B cell (primary cell): ENCODE measurements around the gene GRID1. TPM values are rescaled to one million over a fixed set of nuclear protein-coding genes. Genes with fewer than 3 reads are reported as not detected.
"Not testable (repeated sequence)": the region's sequence is repeated elsewhere in the genome, so short reads cannot be mapped to it uniquely, and the experiment has no call there.

Experiments used
- ATAC-seq: fragments of 200-7000 bp; cut with Tn5 transposase; one replicate; pipeline ENCODE4 v1.10.0; 2021; ENCODE audit warnings: low read depth, mild to moderate bottlenecking, moderate number of reproducible peaks, moderate library complexity
- CTCF ChIA-PET: fragments of 350-600 bp; sonication (Branson Sonifier 250); formaldehyde crosslinking; loops from one replicate; lab custom pipeline; 2021; ENCODE audit warnings: antibody characterized with exemption, inconsistent platforms; lab: Charles Lee
- POLR2A ChIA-PET: fragments of 350-600 bp; sonication (Branson Sonifier 250); formaldehyde crosslinking; loops from one replicate; lab custom pipeline; 2021; ENCODE audit warnings: antibody characterized with exemption; lab: Charles Lee
- DNase-seq: peaks from one replicate; pipeline ENCODE4 v3.0.0; 2013
- H2AFZ ChIP-seq: 2 replicates; pipeline ENCODE4 v1.6.1; 2012; ENCODE audit warnings: mild to moderate bottlenecking, low read depth, low read length; ENCODE audit not compliant: insufficient read depth, poor library complexity, severe bottlenecking
- H3K27ac ChIP-seq, 2 donors: 1 replicate in 1 of 2; 2 replicates in 1 of 2; pipeline ENCODE4 v1.5.1; 2012 to 2013; ENCODE audit warnings: low read length in 2 of 2, mild to moderate bottlenecking in 2 of 2, moderate library complexity in 1 of 2
- H3K27me3 ChIP-seq, 4 experiments: fragments of 200-600 bp in 1 of 4; sonication (generic) in 1 of 4; replicated peaks in 1 of 4; 1 replicate in 2 of 4; 2 replicates in 2 of 4; pipeline versions ENCODE4 v1.6.1 to v1.7.0; 2013 to 2016; ENCODE audit warnings: low read length in 3 of 4, mild to moderate bottlenecking in 2 of 4, mixed read lengths in 1 of 4, moderate library complexity in 1 of 4; ENCODE audit not compliant: insufficient read depth in 4 of 4, control insufficient read depth in 3 of 4; ENCODE audit errors: control extremely low read depth in 1 of 4
- H3K36me3 ChIP-seq, 2 experiments: replicated peaks in 1 of 2; 1 replicate in 1 of 2; 2 replicates in 1 of 2; pipeline versions ENCODE4 v1.6.1 to v1.7.1; 2013; ENCODE audit warnings: low read length in 1 of 2; ENCODE audit not compliant: insufficient read depth in 2 of 2, control insufficient read depth in 1 of 2; ENCODE audit errors: control extremely low read depth in 1 of 2, extremely low read depth in 1 of 2
- H3K4me1 ChIP-seq, 2 donors: fragments of 200-600 bp in 1 of 2; sonication (generic) in 1 of 2; 1 replicate in 1 of 2; 2 replicates in 1 of 2; pipeline versions ENCODE4 v1.5.1 to v1.6.1; 2013 to 2017; ENCODE audit warnings: low read length in 2 of 2; ENCODE audit not compliant: control insufficient read depth in 2 of 2, insufficient read depth in 2 of 2
- H3K4me2 ChIP-seq: replicated peaks from 2 replicates; pipeline ENCODE3; 2012; ENCODE audit warnings: mild to moderate bottlenecking, low read depth, low read length; ENCODE audit not compliant: poor library complexity, severe bottlenecking
- H3K4me3 ChIP-seq, 5 experiments: fragments of 200-600 bp in 1 of 5; sonication (generic) in 1 of 5; 1 replicate in 3 of 5; 2 replicates in 2 of 5; pipeline versions ENCODE4 v1.5.1 to v1.7.0; 2011 to 2016; ENCODE audit warnings: low read length in 4 of 5, mild to moderate bottlenecking in 4 of 5, low read depth in 2 of 5, control low read depth in 1 of 5, moderate library complexity in 1 of 5; ENCODE audit not compliant: insufficient read depth in 1 of 5; ENCODE audit errors: control extremely low read depth in 1 of 5, extremely low read depth in 1 of 5
- H3K79me2 ChIP-seq: fragments of 200-600 bp; sonication (generic); one replicate; pipeline ENCODE4 v1.6.0; 2016; ENCODE audit warnings: low read length; ENCODE audit not compliant: control insufficient read depth, insufficient read depth
- H3K9ac ChIP-seq: fragments of 200-600 bp; sonication (generic); 2 replicates; pipeline ENCODE4 v1.6.1; 2017; ENCODE audit warnings: mild to moderate bottlenecking, low read length, moderate library complexity
- H3K9me3 ChIP-seq, 3 donors: one replicate each; pipeline versions ENCODE4 v1.6.1 to v1.7.1; 2013; ENCODE audit warnings: low read length in 2 of 3; ENCODE audit not compliant: control insufficient read depth in 2 of 3, insufficient read depth in 1 of 3; ENCODE audit errors: control extremely low read depth in 1 of 3
- H4K20me1 ChIP-seq: 2 replicates; pipeline ENCODE4 v1.6.0; 2012; ENCODE audit warnings: mild to moderate bottlenecking, low read length; ENCODE audit not compliant: insufficient read depth, control insufficient read depth, poor library complexity, severe bottlenecking
- H3K27ac Mint-ChIP-seq: one replicate; pipeline ENCODE4 v1.8.0; 2021; ENCODE audit warnings: mixed read lengths
- H3K27me3 Mint-ChIP-seq: one replicate; pipeline ENCODE4 v1.8.0; 2021; ENCODE audit warnings: mixed read lengths
- H3K4me1 Mint-ChIP-seq: one replicate; pipeline ENCODE4 v1.8.0; 2021; ENCODE audit warnings: mixed read lengths
- H3K4me3 Mint-ChIP-seq: one replicate; pipeline ENCODE4 v1.8.0; 2021; ENCODE audit warnings: mixed read lengths
- H3K9me3 Mint-ChIP-seq: one replicate; pipeline ENCODE4 v1.8.0; 2022; ENCODE audit warnings: mixed read lengths; ENCODE audit not compliant: insufficient read depth
- EZH2 ChIP-seq: IDR thresholded peaks from 2 replicates; pipeline ENCODE4 v1.6.1; 2012; ENCODE audit warnings: borderline replicate concordance, low read depth, mild to moderate bottlenecking, moderate library complexity, low read length; ENCODE audit not compliant: insufficient read depth, poor library complexity, severe bottlenecking
- WGBS: methylation state at CpG from one replicate; pipeline ENCODE4 v1.1.5; 2013; ENCODE audit warnings: missing lambda C conversion rate; ENCODE audit not compliant: insufficient coverage; 5-methylcytosine and 5-hydroxymethylcytosine counted together
- intact Hi-C: fragments of 100-400 bp; cut with micrococcal nuclease; formaldehyde crosslinking; loops from one replicate; pipeline ENCODE4 v1.10.0; 2022
- polyA plus RNA-seq: library from polyadenylated mRNA; depleted of rRNA; stranded (reverse); fragments of >200 nt; gene quantifications from 2 replicates; pipeline ENCODE4 v1.2.3, GENCODE V29; 2012
- total RNA-seq, 2 donors: library from RNA; stranded (reverse); fragments of 120-200 nt in 1 of 2; gene quantifications; 1 replicate in 1 of 2; 2 replicates in 1 of 2; pipeline versions ENCODE4 v1.2.3 to v1.2.4, GENCODE V29; 2013 to 2022
- TF ChIP-seq, protein P1 (sequence below): fragments of 200-600 bp; IDR thresholded peaks from one replicate; pipeline ENCODE4 v1.8.0; 2022; ENCODE audit warnings: antibody characterized with exemption, mild to moderate bottlenecking

GRID1 gene
- total and polyA plus RNA-seq, 2 donors (not counting 1 experiment from before 2014, with no cell fraction given): not detected

DNA sequence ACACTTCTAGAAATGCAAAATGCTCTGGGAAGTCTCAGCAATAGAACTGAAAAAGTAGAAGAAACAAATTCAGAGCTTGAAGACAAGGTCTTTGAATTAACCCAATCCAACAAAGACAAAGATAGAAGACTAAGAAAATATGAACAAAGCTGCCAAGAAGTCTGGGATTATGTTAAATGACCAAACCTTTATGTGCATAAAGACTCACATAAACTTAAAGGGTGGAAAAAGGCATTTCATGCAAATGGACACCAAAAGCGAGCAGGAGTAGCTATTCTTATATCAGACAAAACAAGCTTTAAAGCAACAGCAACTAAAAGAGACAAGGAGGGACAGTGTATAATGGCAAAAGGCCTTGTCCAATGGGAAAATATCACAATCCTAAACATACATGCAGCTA is 274.3 kb downstream of the GRID1 start:
- H3K9me3 Mint-ChIP-seq, intact Hi-C loops, H3K4me2 ChIP-seq, H3K4me1 ChIP-seq, H3K9me3 ChIP-seq, H2AFZ ChIP-seq, ATAC-seq, DNase-seq, H3K9ac ChIP-seq, H3K4me3 ChIP-seq, POLR2A ChIA-PET, H3K36me3 ChIP-seq, H4K20me1 ChIP-seq, H3K27ac Mint-ChIP-seq, H3K79me2 ChIP-seq, CTCF ChIA-PET, H3K4me3 Mint-ChIP-seq, H3K27ac ChIP-seq, H3K4me1 Mint-ChIP-seq: not testable (repeated sequence)
- peaks cover 28% of the 10 kb centered on the region for H3K27me3 Mint-ChIP-seq
- no CpG with 5 or more reads among the region's 1 CpG for WGBS
- H3K27me3 ChIP-seq: peaks cover 0 to 10% (median 0%) of the 10 kb centered on the region in 4 experiments

DNA sequence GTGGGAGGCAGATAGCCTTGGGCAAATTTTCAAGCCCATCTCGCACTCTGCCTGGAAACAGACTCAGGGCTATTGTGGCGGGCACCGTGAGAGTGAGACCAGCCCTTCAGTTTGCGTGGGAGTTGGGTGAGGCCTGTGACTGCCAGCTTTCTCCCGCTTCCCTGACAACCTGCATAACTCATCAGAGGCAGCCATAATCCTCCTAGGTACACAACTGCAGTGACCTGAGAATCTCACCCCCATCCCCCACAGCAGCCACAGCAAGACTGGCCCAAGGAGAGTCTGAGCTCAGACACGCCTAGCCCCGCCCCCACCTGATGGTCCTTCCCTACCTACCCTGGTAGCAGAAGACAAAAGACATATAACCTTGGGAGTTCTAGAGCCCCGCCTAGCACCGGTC is 275.4 kb downstream of the GRID1 start:
- no peak overlapping the region for H2AFZ ChIP-seq
- peaks cover 0 to 3% (median 0%) of the 10 kb centered on the region in 3 donors for H3K9me3 ChIP-seq
- H3K4me2 ChIP-seq: no peak overlapping the region
- no peak overlapping the region for H3K27ac ChIP-seq
- CTCF ChIA-PET: no interaction called here
- H3K9me3 Mint-ChIP-seq: no peaks in the 10 kb centered on the region
- H3K4me1 Mint-ChIP-seq: no peaks in the 10 kb centered on the region
- H3K4me1 ChIP-seq: no peaks in the 10 kb centered on the region
- no peak overlapping the region for H3K4me3 Mint-ChIP-seq
- no peak for TF ChIP-seq EZH2
- TF ChIP-seq, protein P1, sequence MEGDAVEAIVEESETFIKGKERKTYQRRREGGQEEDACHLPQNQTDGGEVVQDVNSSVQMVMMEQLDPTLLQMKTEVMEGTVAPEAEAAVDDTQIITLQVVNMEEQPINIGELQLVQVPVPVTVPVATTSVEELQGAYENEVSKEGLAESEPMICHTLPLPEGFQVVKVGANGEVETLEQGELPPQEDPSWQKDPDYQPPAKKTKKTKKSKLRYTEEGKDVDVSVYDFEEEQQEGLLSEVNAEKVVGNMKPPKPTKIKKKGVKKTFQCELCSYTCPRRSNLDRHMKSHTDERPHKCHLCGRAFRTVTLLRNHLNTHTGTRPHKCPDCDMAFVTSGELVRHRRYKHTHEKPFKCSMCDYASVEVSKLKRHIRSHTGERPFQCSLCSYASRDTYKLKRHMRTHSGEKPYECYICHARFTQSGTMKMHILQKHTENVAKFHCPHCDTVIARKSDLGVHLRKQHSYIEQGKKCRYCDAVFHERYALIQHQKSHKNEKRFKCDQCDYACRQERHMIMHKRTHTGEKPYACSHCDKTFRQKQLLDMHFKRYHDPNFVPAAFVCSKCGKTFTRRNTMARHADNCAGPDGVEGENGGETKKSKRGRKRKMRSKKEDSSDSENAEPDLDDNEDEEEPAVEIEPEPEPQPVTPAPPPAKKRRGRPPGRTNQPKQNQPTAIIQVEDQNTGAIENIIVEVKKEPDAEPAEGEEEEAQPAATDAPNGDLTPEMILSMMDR: no peak
- ATAC-seq (no peak), DNase-seq (no peak)
- no peaks in the 10 kb centered on the region for H3K36me3 ChIP-seq
- POLR2A ChIA-PET: no interaction called here
- H3K4me3 ChIP-seq: no peak overlapping the region
- no peaks in the 10 kb centered on the region for H3K79me2 ChIP-seq
- 94% methylated on average over 9 of the region's 9 CpGs for WGBS
- no peak overlapping the region for H3K27ac Mint-ChIP-seq
- intact Hi-C loops: no loop called here
- H4K20me1 ChIP-seq: no peaks in the 10 kb centered on the region
- no peak overlapping the region for H3K9ac ChIP-seq
- peaks cover 36% of the 10 kb centered on the region for H3K27me3 Mint-ChIP-seq
- H3K27me3 ChIP-seq: peaks cover 0 to 14% (median 0%) of the 10 kb centered on the region in 4 experiments
